Heart right ventricle (tissue), 16 donors: Measurements from ENCODE around the gene SEPTIN1. TPM values are rescaled to one million over a fixed set of nuclear protein-coding genes. Genes with fewer than 3 reads are reported as not detected.

ENCODE experiments used
- ATAC-seq, 8 donors: fragments of 200-7000 bp; cut with Tn5 transposase; one replicate each; pipeline ENCODE4 v1.9.1; 2020; ENCODE audit warnings: mild to moderate bottlenecking in 8 of 8, moderate library complexity in 8 of 8, moderate number of reproducible peaks in 1 of 8
- DNase-seq, 2 donors: peaks; one replicate each; pipeline ENCODE4 v3.0.0-alpha.2; 2020
- H3K27ac ChIP-seq, 10 donors: fragments of 200-600 bp; sonication (generic) in 2 of 10; one replicate each; pipeline versions ENCODE4 v1.5.0 to v1.8.0; 2020 to 2022; ENCODE audit warnings: mild to moderate bottlenecking in 3 of 10
- H3K27me3 ChIP-seq, 7 donors: fragments of 200-600 bp; one replicate each; pipeline ENCODE4 v1.8.0; 2021 to 2022; ENCODE audit warnings: mild to moderate bottlenecking in 2 of 7
- H3K36me3 ChIP-seq, 9 donors: fragments of 200-600 bp; sonication (generic) in 1 of 9; one replicate each; pipeline versions ENCODE4 v1.5.0 to v1.8.0; 2020 to 2022; ENCODE audit warnings: mild to moderate bottlenecking in 2 of 9
- H3K4me1 ChIP-seq, 9 donors: fragments of 200-600 bp; sonication (generic) in 1 of 9; one replicate each; pipeline versions ENCODE4 v1.5.0 to v1.8.0; 2020 to 2022; ENCODE audit warnings: mild to moderate bottlenecking in 4 of 9
- H3K4me3 ChIP-seq, 10 donors: fragments of 200-600 bp; sonication (generic) in 2 of 10; one replicate each; pipeline versions ENCODE4 v1.5.0 to v1.8.0; 2020 to 2022; ENCODE audit warnings: mild to moderate bottlenecking in 7 of 10, moderate library complexity in 2 of 10
- H3K9me3 ChIP-seq, 11 donors: fragments of 200-600 bp in 10 of 11; sonication (generic) in 2 of 11; one replicate each; pipeline versions ENCODE4 v1.5.0 to v1.8.0; 2013 to 2022; ENCODE audit warnings: mild to moderate bottlenecking in 2 of 11, control low read depth in 1 of 11, moderate library complexity in 1 of 11
- WGBS, 2 donors: extraction: QIAGEN DNeasy Blood & Tissue Kit; methylation state at CpG; one replicate each; pipeline ENCODE4 v1.1.7; 2013; ENCODE audit warnings: inconsistent platforms in 1 of 2; 5-methylcytosine and 5-hydroxymethylcytosine counted together
- intact Hi-C, 10 donors: fragments of 100-400 bp; cut with DNase I; formaldehyde crosslinking; loops; one replicate each; pipeline versions ENCODE4 v1.11.1 to v1.14.2; 2022
- polyA plus RNA-seq, 2 donors: library from polyadenylated mRNA; stranded (reverse); fragments of 200-250 nt; gene quantifications; one replicate each; pipeline ENCODE4 v1.2.3, GENCODE V29; 2013
- total RNA-seq, 10 donors: library from RNA; stranded (reverse); fragmentation: NEBNext Ultra II Directional in 3 of 10; extraction: Animal tissue kit (Norgen Biotek cat#: 25700) in 3 of 10; gene quantifications; one replicate each; pipeline versions ENCODE4 v1.2.1 to v1.2.4, GENCODE V29; 2021 to 2023
- TF ChIP-seq, protein P1 (sequence below), 9 donors: fragments of 200-600 bp; sonication (generic) in 2 of 9; IDR thresholded peaks; one replicate each; pipeline versions ENCODE4 v1.5.0 to v1.8.0; 2021 to 2022; ENCODE audit warnings: antibody characterized with exemption in 9 of 9, mild to moderate bottlenecking in 5 of 9, moderate library complexity in 1 of 9
- donor health status: Arrhythmogenic right ventricular cardiomyopathy.
- donor health status: ischemic (EF 13 %, LVEDD 7.1; RV severe dilation, severe dysfunction).
- donor health status: healthy with polysubstance abuse.
- donor health status: DM: no; HTN: yes; CAD: no.
- donor health status: DM: no; HTN: no; CAD: no.
- donor health status: ischemic (EF 25% LVEDD 6.9; RV normal size, moderate dysfunction).
- donor health status: ischemic (EF 25% LVEDD 5.7; RV mildly dilated, moderate dysfunction).
- donor health status: healthy.
- donor health status: DM: yes; HTN: yes; CAD: no.
- donor health status: Ischemic cardiomyopathy.
- donor health status: ischemic (EF 35%, LVEDD 5.7; RV mildly dilated, moderate dysfunction).
- donor health status: nonischemic (EF 11% LVEDD 7.7; RV severe dilation, severe dysfunction).
- donor health status: DM: yes; HTN: yes; CAD: no.
- donor health status: PGD.
- donor health status: ischemic (EF 29% LVEDD 5.4; RV normal size, mild dysfunction).
- donor health status: nonischemic (EF 23%, LVEDD 6.1; RV moderate dilation, normal function).

The SEPTIN1 gene
- total and polyA plus RNA-seq, 12 donors, result 0.78 to 6.8 (median 1.4) TPM

DNA sequence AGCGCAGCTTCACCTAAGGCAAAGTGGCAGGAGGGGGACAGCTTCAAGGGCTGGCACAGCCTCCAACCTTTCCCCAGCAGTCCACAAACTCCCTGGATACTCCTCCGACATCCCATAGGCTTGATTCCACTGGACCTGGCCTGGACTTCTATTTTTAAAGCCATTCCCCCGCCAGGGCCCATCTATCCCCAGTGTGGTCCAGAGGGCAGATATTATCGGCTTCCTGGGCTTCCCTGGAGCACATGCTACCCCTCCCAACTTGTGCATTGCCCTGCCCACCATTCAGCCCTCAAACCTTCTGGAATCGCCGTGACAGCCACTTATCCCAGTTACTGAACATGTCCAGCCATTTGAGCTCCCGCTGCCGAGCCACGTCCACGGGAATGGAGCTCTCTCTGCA lies 17.2 kb downstream of the SEPTIN1 start:
- TF ChIP-seq, protein P1, sequence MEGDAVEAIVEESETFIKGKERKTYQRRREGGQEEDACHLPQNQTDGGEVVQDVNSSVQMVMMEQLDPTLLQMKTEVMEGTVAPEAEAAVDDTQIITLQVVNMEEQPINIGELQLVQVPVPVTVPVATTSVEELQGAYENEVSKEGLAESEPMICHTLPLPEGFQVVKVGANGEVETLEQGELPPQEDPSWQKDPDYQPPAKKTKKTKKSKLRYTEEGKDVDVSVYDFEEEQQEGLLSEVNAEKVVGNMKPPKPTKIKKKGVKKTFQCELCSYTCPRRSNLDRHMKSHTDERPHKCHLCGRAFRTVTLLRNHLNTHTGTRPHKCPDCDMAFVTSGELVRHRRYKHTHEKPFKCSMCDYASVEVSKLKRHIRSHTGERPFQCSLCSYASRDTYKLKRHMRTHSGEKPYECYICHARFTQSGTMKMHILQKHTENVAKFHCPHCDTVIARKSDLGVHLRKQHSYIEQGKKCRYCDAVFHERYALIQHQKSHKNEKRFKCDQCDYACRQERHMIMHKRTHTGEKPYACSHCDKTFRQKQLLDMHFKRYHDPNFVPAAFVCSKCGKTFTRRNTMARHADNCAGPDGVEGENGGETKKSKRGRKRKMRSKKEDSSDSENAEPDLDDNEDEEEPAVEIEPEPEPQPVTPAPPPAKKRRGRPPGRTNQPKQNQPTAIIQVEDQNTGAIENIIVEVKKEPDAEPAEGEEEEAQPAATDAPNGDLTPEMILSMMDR (IDR thresholded peaks at IDR 0.05), result no peak
- ATAC-seq, result peak in 5 of 8 donors; percentile 22 to 75 (median 62)
- H3K27me3 ChIP-seq, result no peaks in the 10 kb centered on the region
- no peak overlapping the region for H3K4me3 ChIP-seq
- intact Hi-C loops, result loop anchor here in 2 of 10 donors (5.0 kb wide), 2 partner anchors 38 to 42 kb away; partner anchors contain the start of gene ZNF771 (in 1 of the 2)
- 42 to 56% methylated on average over 10 of the region's 10 CpGs for WGBS, 2 donors
- peaks cover 0 to 67% (median 10%) of the 10 kb centered on the region in 9 donors for H3K36me3 ChIP-seq
- H3K4me1 ChIP-seq, result peaks cover 11 to 53% (median 42%) of the 10 kb centered on the region in 9 donors
- DNase-seq, result no peak
- H3K9me3 ChIP-seq, result no peaks in the 10 kb centered on the region
- H3K27ac ChIP-seq, result peak overlapping the region in 5 of 10 donors; percentile 17 to 66 (median 50)

DNA sequence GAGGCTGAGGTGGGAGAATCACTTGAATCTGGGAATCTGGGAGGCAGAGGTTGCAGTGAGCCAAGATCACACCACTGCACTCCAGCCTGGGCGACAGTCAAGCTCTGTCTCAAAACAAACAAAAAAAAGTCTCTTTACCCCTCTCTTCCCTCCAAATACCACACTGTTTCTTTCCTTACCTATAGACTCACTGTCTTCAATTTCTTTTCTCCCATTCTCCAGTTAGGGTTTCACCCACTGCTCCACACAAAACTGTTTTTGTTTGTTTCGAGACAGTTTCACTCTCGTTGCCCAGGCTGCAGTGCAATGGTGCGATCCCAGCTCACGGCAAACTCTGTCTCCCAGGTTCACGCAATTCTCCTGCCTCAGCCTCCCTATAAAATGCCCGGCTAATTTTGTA lies 21.2 kb downstream of the SEPTIN1 start:
- H3K9me3 ChIP-seq, result no peaks in the 10 kb centered on the region
- intact Hi-C loops, result no loop called here
- ATAC-seq (no peak), DNase-seq (no peak)
- no peak overlapping the region for H3K4me3 ChIP-seq
- WGBS, 2 donors, result 95% methylated on average over 7 of the region's 7 CpGs
- H3K4me1 ChIP-seq, result peaks cover 3 to 27% (median 21%) of the 10 kb centered on the region in 9 donors
- H3K36me3 ChIP-seq, result peaks cover 0 to 97% (median 25%) of the 10 kb centered on the region in 9 donors
- no peak overlapping the region for H3K27ac ChIP-seq
- no peaks in the 10 kb centered on the region for H3K27me3 ChIP-seq
- TF ChIP-seq, protein P1 (IDR thresholded peaks at IDR 0.05), result no peak

DNA sequence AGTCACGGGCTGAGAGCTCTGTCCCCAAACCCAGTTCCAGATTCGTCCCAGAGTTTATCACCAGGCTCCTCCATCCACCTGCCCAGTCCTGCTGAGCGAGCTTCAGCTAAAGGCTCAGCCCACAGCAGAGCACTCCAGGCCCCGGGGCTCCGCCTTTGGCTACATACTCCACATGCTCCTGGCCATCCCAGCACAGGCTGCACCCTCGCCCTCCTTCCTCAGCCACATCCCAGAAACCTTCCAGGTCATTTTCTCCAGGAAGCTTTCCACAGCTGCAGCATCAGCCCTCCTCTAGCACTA lies 22.5 kb downstream of the SEPTIN1 start:
- H3K27me3 ChIP-seq, result no peaks in the 10 kb centered on the region

GRCh38 chr16:30358990-30359870 lies 23.1 kb downstream of the SEPTIN1 start:
- TF ChIP-seq, protein P1 (IDR thresholded peaks at IDR 0.05), result no peak
- H3K27ac ChIP-seq, result no peak overlapping the region
- DNase-seq (no peak), ATAC-seq (no peak)
- intact Hi-C loops, result loop anchor here in 3 of 10 donors (5.0 to 10.0 kb wide), 3 partner anchors 38 to 56 kb away; partner anchors contain the start of genes ZNF48 (in 1 of the 3) and ZNF771 (in 1 of the 3)
- peaks cover 10 to 19% (median 15%) of the 10 kb centered on the region in 9 donors for H3K4me1 ChIP-seq
- peaks cover 0 to 78% (median 25%) of the 10 kb centered on the region in 9 donors for H3K36me3 ChIP-seq
- no peaks in the 10 kb centered on the region for H3K9me3 ChIP-seq
- 89 to 90% methylated on average over 28 of the region's 28 CpGs for WGBS, 2 donors
- H3K27me3 ChIP-seq, result no peaks in the 10 kb centered on the region
- no peak overlapping the region for H3K4me3 ChIP-seq

More for the DNA sequence above, 22.5 kb downstream of the SEPTIN1 start:
- Histone ChIP-seq H3K9me3 (no peaks in the 10 kb centered on the region), H3K4me1 (peaks cover 8 to 21% (median 16%) of the 10 kb centered on the region in 9 donors), H3K4me3 (no peak overlapping the region), H3K27ac (no peak overlapping the region), H3K36me3 (peaks cover 0 to 83% (median 25%) of the 10 kb centered on the region in 9 donors)
- intact Hi-C loops, result loop anchor here in 3 of 10 donors (5.0 to 10.0 kb wide), 3 partner anchors 37 to 55 kb away; partner anchors contain the start of genes ZNF48 (in 1 of the 3) and ZNF771 (in 1 of the 3)
- ATAC-seq (no peak), DNase-seq (no peak)
- 72 to 87% methylated on average over 6 of the region's 6 CpGs for WGBS, 2 donors
- TF ChIP-seq, protein P1 (IDR thresholded peaks at IDR 0.05), result no peak
